SJCRH30 (cell line): ENCODE measurements around the gene CLDN8. TPM values are rescaled to one million over a fixed set of nuclear protein-coding genes. Genes with fewer than 3 reads are reported as not detected.

Source experiments
- DNase-seq, 2 experiments: peaks; one replicate each; pipeline ENCODE4 v3.0.0-alpha.2; 2015 to 2020
- H3K27ac ChIP-seq: fragments of 250-450 bp; sonication (Bioruptor Pico); 2 replicates; pipeline ENCODE4 v1.5.1; 2020; ENCODE audit warnings: mild to moderate bottlenecking, moderate library complexity
- H3K27me3 ChIP-seq: fragments of 250-450 bp; sonication (Bioruptor Pico); 2 replicates; pipeline ENCODE4 v1.5.1; 2020; ENCODE audit warnings: mild to moderate bottlenecking, moderate library complexity
- H3K36me3 ChIP-seq: fragments of 250-450 bp; sonication (Bioruptor Pico); 2 replicates; pipeline ENCODE4 v1.5.1; 2020; ENCODE audit warnings: mild to moderate bottlenecking, moderate library complexity
- H3K4me1 ChIP-seq: fragments of 250-450 bp; sonication (Bioruptor Pico); 2 replicates; pipeline ENCODE4 v1.5.1; 2020; ENCODE audit warnings: mild to moderate bottlenecking, moderate library complexity
- H3K4me3 ChIP-seq: fragments of 250-450 bp; sonication (Bioruptor Pico); 2 replicates; pipeline ENCODE4 v1.5.1; 2020; ENCODE audit warnings: mild to moderate bottlenecking, moderate library complexity
- H3K9me3 ChIP-seq: fragments of 250-450 bp; sonication (Bioruptor Pico); replicated peaks from 2 replicates; pipeline ENCODE4 v1.5.1; 2020; ENCODE audit warnings: mild to moderate bottlenecking, moderate library complexity
- total RNA-seq: library from RNA; depleted of rRNA; stranded (reverse); fragments of >200 nt; shearing (Covaris generic); gene quantifications from 2 replicates; pipeline ENCODE4 v1.2.3, GENCODE V29; 2014; rRNA removed

Gene CLDN8
- total RNA-seq, 1 experiment from 2014 or later, result not detected

- Histone ChIP-seq H3K4me3 (no peak within 1 kb of the TSS), H3K9me3 (no peaks in the 10 kb centered on the region), H3K36me3 (no peaks in the 10 kb centered on the region), H3K27ac (no peak within 1 kb of the TSS), H3K27me3 (no peaks in the 10 kb centered on the region), H3K4me1 (no peaks in the 10 kb centered on the region)
- DNase-seq, result no peak
Observed at GRCh38 chr21:30166705-30167104, 49.2 kb downstream of the CLDN8 start, which contains the start of gene CLDN17. Gene CLDN17, minus strand, starts transcription at chr21:30166805. Its CDS starts 188 bp downstream, at chr21:30166617.

DNA sequence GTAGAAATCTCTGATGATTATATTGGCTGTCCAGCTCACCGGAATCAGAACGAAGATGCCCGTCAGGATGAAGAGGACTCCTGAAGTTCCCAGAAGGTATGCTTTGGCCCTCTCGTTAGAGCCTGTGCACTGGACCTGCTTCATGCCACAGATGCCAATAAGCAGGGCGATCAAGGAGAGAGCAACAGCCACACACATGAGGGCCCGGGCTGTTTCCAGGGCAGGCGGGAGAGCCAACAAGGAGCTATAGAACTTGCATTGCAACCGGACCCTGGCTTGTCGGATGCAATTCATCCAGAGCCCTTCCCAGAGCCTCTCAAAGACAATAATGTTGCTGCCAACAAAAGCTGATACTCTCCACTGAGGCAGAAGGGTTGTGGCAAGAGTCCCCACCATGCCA, 49.7 kb downstream of the CLDN8 start:
- no peaks in the 10 kb centered on the region for H3K36me3 ChIP-seq
- no peaks in the 10 kb centered on the region for H3K9me3 ChIP-seq
- H3K4me1 ChIP-seq, result no peaks in the 10 kb centered on the region
- H3K4me3 ChIP-seq, result no peak overlapping the region
- H3K27me3 ChIP-seq, result no peaks in the 10 kb centered on the region
- DNase-seq, result no peak
- H3K27ac ChIP-seq, result no peak overlapping the region

DNA sequence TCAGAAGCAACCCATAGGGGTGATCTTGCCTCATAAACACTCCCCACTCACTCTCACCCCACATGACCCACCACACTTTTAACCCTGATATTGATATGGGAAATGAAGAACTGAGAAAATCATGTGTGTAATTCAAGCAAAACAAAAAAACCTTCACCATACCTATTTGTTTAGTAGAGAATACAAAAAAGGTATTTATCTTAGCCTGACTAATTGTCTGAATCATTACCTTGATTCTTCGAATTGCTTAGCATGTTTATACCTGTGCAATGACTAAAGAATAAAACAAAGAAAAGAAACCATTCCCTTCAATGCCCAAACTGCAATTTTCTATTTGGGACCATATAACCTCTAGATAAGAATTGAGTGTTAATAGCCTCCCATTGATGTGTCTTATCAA, 51.1 kb downstream of the CLDN8 start:
- H3K27me3 ChIP-seq, result no peaks in the 10 kb centered on the region; the same call in 1 of the 2 replicates
- no peak overlapping the region for H3K27ac ChIP-seq
- no peaks in the 10 kb centered on the region for H3K36me3 ChIP-seq
- no peaks in the 10 kb centered on the region for H3K4me1 ChIP-seq
- H3K9me3 ChIP-seq, result no peaks in the 10 kb centered on the region
- H3K4me3 ChIP-seq, result no peak overlapping the region
- no peak for DNase-seq

Other genes with a start within 250 kb of the CLDN8 start
- gene CLDN17, start 49.3 kb downstream of the CLDN8 start, total RNA-seq, result not detected in 2 replicates
- gene KRTAP24-1, start 66.9 kb upstream of the CLDN8 start, total RNA-seq, result not detected in 2 replicates
- not detected in 2 replicates for gene KRTAP25-1, start 73.4 kb upstream of the CLDN8 start, total RNA-seq
- not detected in 2 replicates for gene KRTAP26-1, start 104.2 kb upstream of the CLDN8 start, total RNA-seq
- not detected in 2 replicates for gene KRTAP27-1, start 121.6 kb upstream of the CLDN8 start, total RNA-seq
- gene KRTAP23-1, start 132.5 kb upstream of the CLDN8 start, total RNA-seq, result not detected in 2 replicates
- gene KRTAP13-2, start 156.2 kb upstream of the CLDN8 start, total RNA-seq, result not detected in 2 replicates
- gene KRTAP13-1, start 179.9 kb upstream of the CLDN8 start, total RNA-seq, result not detected in 2 replicates
- gene KRTAP13-3, start 209.8 kb upstream of the CLDN8 start, total RNA-seq, result not detected in 2 replicates
- not detected in 2 replicates for gene KRTAP13-4, start 214.1 kb upstream of the CLDN8 start, total RNA-seq
- gene KRTAP15-1, start 224.2 kb upstream of the CLDN8 start, total RNA-seq, result not detected in 2 replicates